T47D (cell line): ENCODE measurements around the gene ADGRL3.

ENCODE experiments used
- DNase-seq, 2 experiments: peaks; one replicate each; pipeline versions ENCODE4 v3.0.0 to v3.0.0-alpha.2; 2011 to 2012; ENCODE audit warnings: low read depth in 1 of 2, low spot score in 1 of 2
- JUND ChIP-seq: IDR thresholded peaks from 2 replicates; pipeline ENCODE4 v1.6.1; 2012; ENCODE audit warnings: low read depth
- in situ Hi-C: cut with HindIII; loops from 2 replicates; pipeline ENCODE4 v1.10.0; 2016; ENCODE audit warnings: low sequenced_read_pairs, low pct_unique_long_range_greater_than_20kb

ADGRL3 gene

GRCh38 chr4:61400439-61401038 is 200.4 kb downstream of the ADGRL3 start:
- in situ Hi-C loops = no loop called here
- no peak for DNase-seq
- TF ChIP-seq JUND = no peak

- TF ChIP-seq JUND = no peak
- in situ Hi-C loops = no loop called here
- DNase-seq = no peak
These were observed 201.6 kb downstream of the ADGRL3 start for GRCh38 chr4:61401771-61402170.

- in situ Hi-C loops = no loop called here
- TF ChIP-seq JUND = no peak
- DNase-seq = no peak
These were observed 205.2 kb downstream of the ADGRL3 start for GRCh38 chr4:61405307-61405706.

GRCh38 chr4:61406677-61407076 is 206.6 kb downstream of the ADGRL3 start:
- in situ Hi-C loops = no loop called here
- no peak for TF ChIP-seq JUND
- no peak for DNase-seq

- in situ Hi-C loops = no loop called here
- no peak for TF ChIP-seq JUND
- DNase-seq = no peak
These were observed 207.8 kb downstream of the ADGRL3 start for GRCh38 chr4:61407642-61408618.

GRCh38 chr4:61408861-61409260 is 208.7 kb downstream of the ADGRL3 start:
- in situ Hi-C loops = no loop called here
- no peak for TF ChIP-seq JUND
- DNase-seq = no peak

- no peak for TF ChIP-seq JUND
- in situ Hi-C loops = no loop called here
- DNase-seq = no peak
These were observed 211.1 kb downstream of the ADGRL3 start for GRCh38 chr4:61411241-61411640.

GRCh38 chr4:61425315-61425714 is 225.2 kb downstream of the ADGRL3 start:
- no peak for TF ChIP-seq JUND
- in situ Hi-C loops = no loop called here
- no peak for DNase-seq

GRCh38 chr4:61426229-61426628 is 226.1 kb downstream of the ADGRL3 start:
- TF ChIP-seq JUND = no peak
- in situ Hi-C loops = no loop called here
- DNase-seq = no peak

- DNase-seq = no peak
- in situ Hi-C loops = no loop called here
- no peak for TF ChIP-seq JUND
These were observed 227.1 kb downstream of the ADGRL3 start for GRCh38 chr4:61427099-61427817.

GRCh38 chr4:61427818-61428495 is 227.8 kb downstream of the ADGRL3 start:
- in situ Hi-C loops = no loop called here
- DNase-seq = no peak
- no peak for TF ChIP-seq JUND

- no peak for DNase-seq
- TF ChIP-seq JUND = no peak
- in situ Hi-C loops = no loop called here
These were observed 228.8 kb downstream of the ADGRL3 start for GRCh38 chr4:61428950-61429349.
